H1 (cell line): ENCODE data around the gene TFAP2A. TPM values are rescaled to one million over a fixed set of nuclear protein-coding genes. Genes with fewer than 3 reads are reported as not detected.

ENCODE experiments used
- CTCF ChIA-PET: fragments of 300-600 bp; sonication (Branson Sonifier 250); formaldehyde crosslinking; loops from one replicate; lab custom pipeline; 2021; ENCODE audit not compliant: partially characterized antibody; lab: Charles Lee
- POLR2A ChIA-PET: fragments of 300-600 bp; sonication (Branson Sonifier 250); formaldehyde crosslinking; loops from one replicate; lab custom pipeline; 2021; ENCODE audit warnings: inconsistent platforms; ENCODE audit not compliant: partially characterized antibody; lab: Charles Lee
- DNase-seq, 2 experiments: peaks; one replicate each; pipeline versions ENCODE4 v3.0.0 to v3.0.0-alpha.2; 2010 to 2022; ENCODE audit warnings: low spot score in 2 of 2, low read depth in 1 of 2, mixed read lengths in 1 of 2
- FAIRE-seq: peaks from 2 replicates; lab custom pipeline; 2011; peaks lifted over from hg19 to GRCh38; lab: Jason Lieb, UNC
- H2AFZ ChIP-seq: 2 replicates; pipeline ENCODE4 v1.8.1; 2012; ENCODE audit warnings: low read length, inconsistent platforms
- H2AK5ac ChIP-seq: 2 replicates; pipeline ENCODE4 v1.6.1; 2013; ENCODE audit warnings: low read depth, low read length
- H2BK120ac ChIP-seq: replicated peaks from 2 replicates; pipeline ENCODE3; 2013; ENCODE audit warnings: low read depth, low read length, inconsistent platforms
- H2BK12ac ChIP-seq: 2 replicates; pipeline ENCODE4 v1.6.1; 2013; ENCODE audit warnings: low read depth, low read length
- H2BK15ac ChIP-seq: 2 replicates; pipeline ENCODE4 v1.6.1; 2013; ENCODE audit warnings: low read length
- H2BK20ac ChIP-seq: 2 replicates; pipeline ENCODE4 v1.6.1; 2013; ENCODE audit warnings: low read length
- H2BK5ac ChIP-seq: 2 replicates; pipeline ENCODE4 v1.6.1; 2013; ENCODE audit warnings: low read depth, low read length
- H3K14ac ChIP-seq: 2 replicates; pipeline ENCODE4 v1.6.1; 2013; ENCODE audit warnings: inconsistent platforms; ENCODE audit not compliant: insufficient read length
- H3K18ac ChIP-seq: 2 replicates; pipeline ENCODE4 v1.6.1; 2013; ENCODE audit warnings: low read length; ENCODE audit errors: extremely low read depth
- H3K23ac ChIP-seq: 2 replicates; pipeline ENCODE4 v1.6.1; 2013; ENCODE audit warnings: inconsistent platforms; ENCODE audit not compliant: insufficient read length
- H3K23me2 ChIP-seq: 2 replicates; pipeline ENCODE4 v1.6.1; 2013; ENCODE audit warnings: low read depth, low read length
- H3K27ac ChIP-seq: 2 replicates; pipeline ENCODE4 v1.6.1; 2011; ENCODE audit warnings: low read depth, low read length, inconsistent platforms
- H3K27me3 ChIP-seq, 4 experiments: replicated peaks in 1 of 4; 1 replicate in 1 of 4; 2 replicates in 3 of 4; pipeline versions ENCODE4 v1.6.1 to v1.8.1; 2011 to 2013; ENCODE audit warnings: low read length in 3 of 4, mild to moderate bottlenecking in 3 of 4, inconsistent platforms in 2 of 4, mixed read lengths in 2 of 4, moderate library complexity in 1 of 4; ENCODE audit not compliant: control insufficient read depth in 3 of 4, insufficient read depth in 3 of 4; ENCODE audit errors: extremely low read depth in 1 of 4
- H3K36me3 ChIP-seq, 4 experiments: 2 replicates each; pipeline versions ENCODE4 v1.6.1 to v1.8.1; 2011 to 2013; ENCODE audit warnings: mild to moderate bottlenecking in 4 of 4, low read length in 3 of 4, moderate library complexity in 2 of 4, control low read depth in 1 of 4, inconsistent platforms in 1 of 4; ENCODE audit not compliant: insufficient read depth in 4 of 4, control insufficient read depth in 2 of 4
- H3K4ac ChIP-seq: replicated peaks from 2 replicates; pipeline ENCODE3; 2013; ENCODE audit warnings: low read length, low read depth, mixed read lengths, inconsistent platforms; ENCODE audit not compliant: insufficient read length
- H3K4me1 ChIP-seq, 4 experiments: replicated peaks in 1 of 4; 1 replicate in 1 of 4; 2 replicates in 3 of 4; pipeline versions ENCODE4 v1.6.1 to v1.8.1; 2011 to 2013; ENCODE audit warnings: low read length in 3 of 4, inconsistent platforms in 2 of 4, mixed read lengths in 1 of 4; ENCODE audit not compliant: insufficient read depth in 4 of 4, control insufficient read depth in 3 of 4
- H3K4me2 ChIP-seq, 2 experiments: 2 replicates each; pipeline versions ENCODE4 v1.6.1 to v1.8.1; 2011 to 2013; ENCODE audit warnings: low read depth in 2 of 2, low read length in 2 of 2, control low read depth in 1 of 2, inconsistent platforms in 1 of 2, mild to moderate bottlenecking in 1 of 2; ENCODE audit not compliant: insufficient read depth in 1 of 2
- H3K4me3 ChIP-seq, 4 experiments: fragments of 200-600, 300-600 bp in 1 of 4; sonication (generic), shearing (Covaris generic), sonication (Bioruptor Twin) in 1 of 4; 2 replicates each; pipeline versions ENCODE4 v1.5.1 to v1.8.1; 2011 to 2016; ENCODE audit warnings: low read length in 4 of 4, low read depth in 3 of 4, control low read depth in 2 of 4, inconsistent platforms in 2 of 4, mild to moderate bottlenecking in 2 of 4, mixed read lengths in 1 of 4, moderate library complexity in 1 of 4; ENCODE audit not compliant: insufficient read depth in 2 of 4; ENCODE audit errors: extremely low read depth in 1 of 4
- H3K56ac ChIP-seq: replicated peaks from 2 replicates; pipeline ENCODE3; 2013; ENCODE audit warnings: low read depth, mild to moderate bottlenecking, mixed read lengths, low read length, inconsistent platforms; ENCODE audit not compliant: insufficient read length
- H3K79me1 ChIP-seq: 2 replicates; pipeline ENCODE4 v1.6.1; 2013; ENCODE audit warnings: low read depth, low read length, control low read depth
- H3K79me2 ChIP-seq, 2 experiments: 2 replicates each; pipeline versions ENCODE4 v1.6.1 to v1.8.1; 2012 to 2013; ENCODE audit warnings: low read length in 2 of 2, mild to moderate bottlenecking in 2 of 2, inconsistent platforms in 1 of 2; ENCODE audit not compliant: insufficient read depth in 2 of 2, control insufficient read depth in 1 of 2
- H3K9ac ChIP-seq, 4 experiments: replicated peaks in 1 of 4; 1 replicate in 1 of 4; 2 replicates in 3 of 4; pipeline versions ENCODE4 v1.6.1 to v1.8.1; 2011 to 2013; ENCODE audit warnings: low read depth in 3 of 4, low read length in 3 of 4, control low read depth in 2 of 4, mild to moderate bottlenecking in 2 of 4, moderate library complexity in 2 of 4, inconsistent platforms in 1 of 4; ENCODE audit errors: extremely low read depth in 1 of 4
- H3K9me3 ChIP-seq, 2 experiments: 2 replicates each; pipeline versions ENCODE4 v1.6.1 to v1.8.1; 2012 to 2013; ENCODE audit warnings: mild to moderate bottlenecking in 2 of 2, moderate library complexity in 2 of 2, control low read depth in 1 of 2, inconsistent platforms in 1 of 2, low read depth in 1 of 2, low read length in 1 of 2, mixed read lengths in 1 of 2; ENCODE audit not compliant: insufficient read depth in 2 of 2
- H4K20me1 ChIP-seq, 2 experiments: replicated peaks in 1 of 2; 2 replicates each; pipeline versions ENCODE3 to v1.8.1; 2011 to 2013; ENCODE audit warnings: inconsistent platforms in 2 of 2, low read length in 2 of 2, mild to moderate bottlenecking in 1 of 2; ENCODE audit not compliant: insufficient read depth in 2 of 2, control insufficient read depth in 1 of 2
- H4K5ac ChIP-seq: 2 replicates; pipeline ENCODE4 v1.6.1; 2013; ENCODE audit warnings: low read length, low read depth, mixed read lengths, inconsistent platforms; ENCODE audit not compliant: insufficient read length
- H4K8ac ChIP-seq: 2 replicates; pipeline ENCODE4 v1.8.0; 2013; ENCODE audit warnings: mild to moderate bottlenecking, moderate library complexity, low read length, inconsistent platforms; ENCODE audit not compliant: insufficient read depth; ENCODE audit errors: extremely low read depth
- H4K91ac ChIP-seq: replicated peaks from 2 replicates; pipeline ENCODE3; 2013; ENCODE audit warnings: low read length, mixed read lengths, inconsistent platforms; ENCODE audit not compliant: insufficient read length
- FOSL1 ChIP-seq: IDR thresholded peaks from 2 replicates; pipeline ENCODE4 v1.6.1; 2011; ENCODE audit warnings: mild to moderate bottlenecking, low read depth, low read length, moderate library complexity; ENCODE audit not compliant: insufficient read depth
- NANOG ChIP-seq: IDR thresholded peaks from 2 replicates; pipeline ENCODE4 v1.6.1; 2011; ENCODE audit warnings: low read length, low read depth, mild to moderate bottlenecking, inconsistent platforms; ENCODE audit not compliant: insufficient read depth, poor library complexity, severe bottlenecking
- PHF8 ChIP-seq: fragments of 200-600 bp; sonication (generic); conservative IDR thresholded peaks from 2 replicates; pipeline ENCODE4 v1.7.1; 2012; ENCODE audit warnings: low read depth, mild to moderate bottlenecking, inconsistent platforms, low read length, moderate library complexity
- RFX5 ChIP-seq: IDR thresholded peaks from 2 replicates; pipeline ENCODE4 v1.6.1; 2011; ENCODE audit warnings: low read depth, low read length, improper control_type of control experiment, borderline replicate concordance
- SIN3A ChIP-seq, 2 experiments: IDR thresholded peaks in 1 of 2; conservative IDR thresholded peaks in 1 of 2; 2 replicates each; pipeline ENCODE4 v1.6.1; 2011 to 2012; ENCODE audit warnings: low read length in 2 of 2, improper control_type of control experiment in 1 of 2, low read depth in 1 of 2, mild to moderate bottlenecking in 1 of 2
- SP1 ChIP-seq: IDR thresholded peaks from 2 replicates; pipeline ENCODE4 v1.6.1; 2011; ENCODE audit warnings: low read depth, low read length
- TBP ChIP-seq: IDR thresholded peaks from 2 replicates; pipeline ENCODE4 v1.6.1; 2011; ENCODE audit warnings: low read depth, low read length, improper control_type of control experiment
- YY1 ChIP-seq: IDR thresholded peaks from 2 replicates; pipeline ENCODE4 v1.6.1; 2011; ENCODE audit warnings: low read depth, mild to moderate bottlenecking, low read length
- WGBS, 2 experiments: shearing (Covaris generic) in 1 of 2; methylation state at CpG; one replicate each; pipeline versions ENCODE4 v1.1.6 to v1.1.7; 2013 to 2015; ENCODE audit warnings: low lambda C conversion rate in 2 of 2, mixed read lengths in 2 of 2, inconsistent platforms in 1 of 2, low coverage in 1 of 2, missing lambda C conversion rate in 1 of 2; ENCODE audit not compliant: insufficient replicate concordance in 2 of 2, insufficient coverage in 1 of 2, insufficient read length in 1 of 2; ENCODE audit errors: extremely low coverage in 1 of 2, missing lambda C conversion rate in 1 of 2; 5-methylcytosine and 5-hydroxymethylcytosine counted together
- polyA plus RNA-seq, 7 experiments: library from polyadenylated mRNA; depleted of rRNA in 3 of 7; stranded (reverse) in 5 of 7; unstranded in 2 of 7; fragments of >200 nt in 5 of 7; fragments of 200-250 nt in 2 of 7; gene quantifications; 1 replicate in 5 of 7; 2 replicates in 1 of 7; 4 replicates in 1 of 7; pipeline versions ENCODE4 v1.2.1 to v1.2.3, GENCODE V29; 2011 to 2013; ENCODE audit warnings: missing spikeins in 2 of 7, mixed read lengths in 2 of 7
- total RNA-seq: library from RNA; stranded (reverse); fragmentation: NEBNext Ultra II Directional; extraction: Animal tissue kit (Norgen Biotek cat#: 25700); gene quantifications from 2 replicates; pipeline ENCODE4 v1.2.1, GENCODE V29; 2021
- TF ChIP-seq, protein P1 (sequence below): IDR thresholded peaks from 2 replicates; pipeline ENCODE4 v1.6.1; 2011; ENCODE audit warnings: low read depth, mild to moderate bottlenecking, low read length; ENCODE audit not compliant: insufficient read depth

TFAP2A gene
- total and polyA plus RNA-seq, 2 of the 8 experiments (the other 6 are each of a cell fraction or from before 2014, with no cell fraction given), result 0.23 TPM; not detected in 1

DNA sequence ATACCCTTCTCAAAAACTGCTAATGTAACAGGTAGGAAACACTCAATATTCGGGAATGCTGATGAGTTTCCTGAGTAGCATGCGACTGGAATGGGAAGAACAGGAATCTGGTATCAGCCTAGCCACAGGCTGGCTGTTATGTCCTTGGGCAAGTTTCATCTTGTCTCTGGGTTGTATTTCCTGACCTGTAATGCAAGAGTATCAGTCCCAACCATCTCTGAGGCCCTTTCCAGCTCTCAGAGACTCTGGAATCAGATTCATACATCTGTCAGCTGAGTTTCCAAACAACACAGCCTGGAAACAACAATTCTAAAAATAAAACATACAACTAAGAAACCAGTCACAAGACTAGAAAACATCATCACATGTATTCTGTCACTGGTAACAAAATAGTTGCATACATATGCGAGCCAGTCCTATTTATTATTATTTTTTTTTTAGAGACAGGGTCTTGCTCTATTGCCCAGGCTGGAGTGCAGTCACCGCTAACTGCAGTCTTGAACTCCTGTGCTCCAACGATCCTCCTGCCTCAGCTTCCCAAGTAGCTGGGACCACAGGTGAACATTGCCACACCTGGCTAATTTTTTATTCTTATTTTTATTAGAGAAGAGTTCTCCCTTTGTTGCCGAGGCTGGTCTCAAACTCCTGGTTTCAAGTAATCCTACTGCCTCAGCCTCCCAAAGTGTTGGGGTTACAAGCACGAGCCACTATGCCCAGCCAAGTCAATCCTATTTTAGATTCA is 16.7 kb upstream of the TFAP2A start:
- H3K36me3 ChIP-seq, result no peaks in the 10 kb centered on the region
- H3K4me1 ChIP-seq, result peaks cover 0 to 4% (median 1%) of the 10 kb centered on the region in 4 experiments; a peak in 3 of 7 replicates
- no peak for TF ChIP-seq PHF8
- no peak for TF ChIP-seq RFX5
- no peak for TF ChIP-seq FOSL1
- TF ChIP-seq TBP, result no peak
- TF ChIP-seq, protein P1, sequence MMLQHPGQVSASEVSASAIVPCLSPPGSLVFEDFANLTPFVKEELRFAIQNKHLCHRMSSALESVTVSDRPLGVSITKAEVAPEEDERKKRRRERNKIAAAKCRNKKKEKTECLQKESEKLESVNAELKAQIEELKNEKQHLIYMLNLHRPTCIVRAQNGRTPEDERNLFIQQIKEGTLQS, result no peak
- no peak for TF ChIP-seq NANOG
- TF ChIP-seq SIN3A (conservative IDR thresholded peaks at IDR 0.05 in 1 of 2, IDR thresholded peaks at IDR 0.05 in 1 of 2; ENCODE audit: low read depth in 1 of 2, low read length in 2 of 2), result no peak
- no peak for TF ChIP-seq YY1
- TF ChIP-seq SP1, result no peak
- no peak overlapping the region for H2BK20ac ChIP-seq
- no peak overlapping the region for H2BK12ac ChIP-seq
- CTCF ChIA-PET, result interaction anchor here (0.7 to 5.3 kb wide), 2 partner anchors 10 to 407 kb away, joined by 3 to 41 read pairs; no protein-coding TSS in a partner anchor
- H3K27me3 ChIP-seq, result peaks cover 13 to 25% (median 20%) of the 10 kb centered on the region in 4 experiments
- H3K4ac ChIP-seq, result no peak overlapping the region
- no peak overlapping the region for H4K91ac ChIP-seq
- H4K20me1 ChIP-seq, result no peaks in the 10 kb centered on the region
- H4K8ac ChIP-seq, result no peak overlapping the region
- no peak overlapping the region for H2AFZ ChIP-seq
- no peak overlapping the region for H3K56ac ChIP-seq
- POLR2A ChIA-PET, result no interaction called here
- no peak overlapping the region for H2BK15ac ChIP-seq
- no peak overlapping the region for H2BK5ac ChIP-seq
- no peak overlapping the region for H3K4me3 ChIP-seq
- no peak overlapping the region for H3K14ac ChIP-seq
- DNase-seq (no peak), FAIRE-seq (no peak)
- H3K4me2 ChIP-seq, result no peak overlapping the region
- H3K79me1 ChIP-seq, result no peaks in the 10 kb centered on the region
- no peak overlapping the region for H2AK5ac ChIP-seq
- no peak overlapping the region for H3K27ac ChIP-seq
- no peak overlapping the region for H3K23ac ChIP-seq
- no peaks in the 10 kb centered on the region for H3K23me2 ChIP-seq
- no peaks in the 10 kb centered on the region for H3K9me3 ChIP-seq
- H4K5ac ChIP-seq, result no peak overlapping the region
- no peaks in the 10 kb centered on the region for H3K79me2 ChIP-seq
- no peak overlapping the region for H2BK120ac ChIP-seq
- no peak overlapping the region for H3K18ac ChIP-seq
- no peak overlapping the region for H3K9ac ChIP-seq
- WGBS, 2 experiments, result 80% methylated on average over 7 of the region's 7 CpGs; no CpG with 5 or more reads in 1 of the 2 experiments
